ENCODE measurements around the gene PLAAT2.

Gene PLAAT2

GRCh38 chr11:63563201-63564055 lies at the start of gene PLAAT2:
PLAAT2 (minus strand) TSS chr11:63563379; CDS start chr11:63563324, 55 bp downstream.
- peak within 1 kb of the TSS; percentile 88 for H3K27ac ChIP-seq
- no peaks in the 10 kb centered on the region for H3K79me2 ChIP-seq (ENCODE audit: insufficient read depth, low read depth)
- TF ChIP-seq CTCF (conservative IDR thresholded peaks at IDR 0.05; ENCODE audit: low read depth, low read length), result no peak
- peak within 1 kb of the TSS; percentile 39; the same call in 1 of the 2 replicates for H2AFZ ChIP-seq (ENCODE audit: low read depth)
- no peak within 1 kb of the TSS for H3K4me3 ChIP-seq (IDR thresholded peaks at IDR 0.05; ENCODE audit: insufficient read depth, low read depth, low read length)
- no peaks in the 10 kb centered on the region for H3K27me3 ChIP-seq (ENCODE audit: insufficient read depth, low read depth)
- peak within 1 kb of the TSS; percentile 51; the same call in 1 of the 2 replicates for H3K9ac ChIP-seq
- H3K36me3 ChIP-seq (ENCODE audit: insufficient read depth), result no peaks in the 10 kb centered on the region
- peaks cover 75% of the 10 kb centered on the region for H3K4me1 ChIP-seq (ENCODE audit: low read depth, poor library complexity, severe bottlenecking)
- H3K4me2 ChIP-seq, result peak within 1 kb of the TSS; percentile 76
- H4K20me1 ChIP-seq (ENCODE audit: insufficient read depth), result no peaks in the 10 kb centered on the region

GRCh38 chr11:63612181-63612580 lies 49.0 kb upstream of the PLAAT2 start:
- no peak for TF ChIP-seq CTCF (conservative IDR thresholded peaks at IDR 0.05; ENCODE audit: low read depth, low read length)
- no peaks in the 10 kb centered on the region for H4K20me1 ChIP-seq (ENCODE audit: insufficient read depth)
- H3K4me1 ChIP-seq (ENCODE audit: low read depth, poor library complexity, severe bottlenecking), result no peaks in the 10 kb centered on the region
- H3K4me3 ChIP-seq (IDR thresholded peaks at IDR 0.05; ENCODE audit: insufficient read depth, low read depth, low read length), result no peak overlapping the region
- no peak overlapping the region for H3K27ac ChIP-seq
- no peaks in the 10 kb centered on the region for H3K27me3 ChIP-seq (ENCODE audit: insufficient read depth, low read depth)
- H3K79me2 ChIP-seq (ENCODE audit: insufficient read depth, low read depth), result no peaks in the 10 kb centered on the region
- H3K9ac ChIP-seq, result no peak overlapping the region
- H2AFZ ChIP-seq (ENCODE audit: low read depth), result no peak overlapping the region
- H3K36me3 ChIP-seq (ENCODE audit: insufficient read depth), result no peaks in the 10 kb centered on the region
- no peak overlapping the region for H3K4me2 ChIP-seq

DNA sequence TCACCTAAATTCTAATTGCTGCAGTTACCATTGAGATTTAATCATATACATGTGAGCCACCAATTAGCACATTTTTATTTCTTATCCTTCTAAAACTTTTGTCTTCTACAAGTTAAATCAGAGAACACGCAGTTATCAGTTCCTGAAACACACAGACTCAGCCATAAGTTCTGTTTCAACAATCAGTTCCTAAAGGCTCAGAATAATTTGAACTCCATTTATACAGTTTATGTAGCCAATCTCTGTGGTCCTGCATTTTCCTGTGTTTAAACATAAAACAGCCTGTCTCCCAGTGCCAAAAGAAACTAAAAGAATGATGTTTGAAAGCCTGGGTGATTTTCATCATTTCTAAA lies 48.2 kb upstream of the PLAAT2 start:
- H3K36me3 ChIP-seq (ENCODE audit: insufficient read depth), result no peaks in the 10 kb centered on the region
- no peak overlapping the region for H3K9ac ChIP-seq
- H3K79me2 ChIP-seq (ENCODE audit: insufficient read depth, low read depth), result no peaks in the 10 kb centered on the region
- no peak overlapping the region for H3K27ac ChIP-seq
- no peak for TF ChIP-seq CTCF (conservative IDR thresholded peaks at IDR 0.05; ENCODE audit: low read depth, low read length)
- no peaks in the 10 kb centered on the region for H3K4me1 ChIP-seq (ENCODE audit: low read depth, poor library complexity, severe bottlenecking)
- no peak overlapping the region for H3K4me3 ChIP-seq (IDR thresholded peaks at IDR 0.05; ENCODE audit: insufficient read depth, low read depth, low read length)
- H4K20me1 ChIP-seq (ENCODE audit: insufficient read depth), result no peaks in the 10 kb centered on the region
- no peaks in the 10 kb centered on the region for H3K27me3 ChIP-seq (ENCODE audit: insufficient read depth, low read depth)
- no peak overlapping the region for H2AFZ ChIP-seq (ENCODE audit: low read depth)
- no peak overlapping the region for H3K4me2 ChIP-seq

DNA sequence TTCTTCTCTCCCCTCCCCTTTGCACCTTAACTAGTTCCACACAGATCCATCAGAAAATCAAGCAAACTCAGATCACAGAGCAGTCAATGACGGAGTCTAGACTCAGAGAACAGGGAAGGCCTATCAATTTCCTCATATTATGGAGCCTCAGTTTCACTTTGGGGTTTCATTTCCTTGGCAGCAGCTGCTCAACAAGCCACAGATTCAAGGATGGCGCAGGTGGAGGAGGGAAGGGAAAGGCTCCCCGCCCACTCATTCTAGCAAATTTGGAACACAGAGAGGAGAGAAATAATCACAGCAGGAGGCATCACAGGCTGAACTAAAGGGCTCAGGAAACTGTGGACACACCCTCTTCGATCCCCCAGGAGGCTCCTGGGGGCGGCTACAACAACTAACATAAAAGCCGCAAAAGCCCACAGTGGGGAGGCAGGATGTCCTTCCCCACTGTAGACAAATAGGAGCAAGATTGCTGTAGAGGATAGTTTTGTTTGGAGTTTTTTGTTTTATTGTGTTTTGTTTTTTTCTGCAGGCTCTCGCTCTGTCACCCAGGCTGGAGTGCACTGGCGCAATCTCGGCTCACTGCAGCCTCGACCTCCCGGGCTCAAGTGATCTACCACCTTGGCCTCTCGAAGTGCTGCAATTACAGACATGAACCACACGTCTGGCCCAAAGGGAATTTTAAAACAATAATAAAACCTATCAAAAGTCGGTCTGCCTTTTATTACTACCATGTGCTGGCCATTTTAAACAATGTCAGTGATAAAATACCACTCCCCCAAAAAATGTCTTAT lies 47.6 kb upstream of the PLAAT2 start:
- H3K36me3 ChIP-seq (ENCODE audit: insufficient read depth), result no peaks in the 10 kb centered on the region
- H3K9ac ChIP-seq, result no peak overlapping the region
- no peak for TF ChIP-seq CTCF (conservative IDR thresholded peaks at IDR 0.05; ENCODE audit: low read depth, low read length)
- no peaks in the 10 kb centered on the region for H3K27me3 ChIP-seq (ENCODE audit: insufficient read depth, low read depth)
- H3K79me2 ChIP-seq (ENCODE audit: insufficient read depth, low read depth), result no peaks in the 10 kb centered on the region
- no peaks in the 10 kb centered on the region for H3K4me1 ChIP-seq (ENCODE audit: low read depth, poor library complexity, severe bottlenecking)
- H2AFZ ChIP-seq (ENCODE audit: low read depth), result no peak overlapping the region
- no peaks in the 10 kb centered on the region for H4K20me1 ChIP-seq (ENCODE audit: insufficient read depth)
- no peak overlapping the region for H3K27ac ChIP-seq
- H3K4me2 ChIP-seq, result no peak overlapping the region
- H3K4me3 ChIP-seq (IDR thresholded peaks at IDR 0.05; ENCODE audit: insufficient read depth, low read depth, low read length), result no peak overlapping the region

Data from KMS-11 (cell line).